Keratinocyte (primary cell): ENCODE data around the gene SLIT3. TPM values are rescaled to one million over a fixed set of nuclear protein-coding genes. Genes with fewer than 3 reads are reported as not detected.

Experiments used
- DNase-seq: peaks from one replicate; pipeline ENCODE4 v3.0.0-alpha.2; 2011; ENCODE audit warnings: low read depth, missing footprints, low spot score
- FAIRE-seq: peaks from 2 replicates; lab custom pipeline; 2011; peaks lifted over from hg19 to GRCh38; lab: Jason Lieb, UNC
- H2AFZ ChIP-seq: 2 replicates; pipeline ENCODE4 v1.6.0; 2012; ENCODE audit warnings: low read length, control low read depth, inconsistent platforms; ENCODE audit not compliant: control insufficient read depth
- H3K27ac ChIP-seq: 2 replicates; pipeline ENCODE4 v1.5.1; 2011; ENCODE audit warnings: low read length; ENCODE audit not compliant: control insufficient read depth, insufficient read depth
- H3K27me3 ChIP-seq: 3 replicates; pipeline ENCODE4 v1.6.0; 2011; ENCODE audit warnings: low read length; ENCODE audit not compliant: control insufficient read depth, insufficient read depth; ENCODE audit errors: extremely low read depth
- H3K36me3 ChIP-seq, 2 experiments: 2 replicates in 1 of 2; 3 replicates in 1 of 2; pipeline ENCODE4 v1.5.1; 2011; ENCODE audit warnings: low read length in 2 of 2, mild to moderate bottlenecking in 1 of 2; ENCODE audit not compliant: control insufficient read depth in 2 of 2, insufficient read depth in 2 of 2; ENCODE audit errors: extremely low read depth in 1 of 2
- H3K4me1 ChIP-seq: 3 replicates; pipeline ENCODE4 v1.5.1; 2011; ENCODE audit warnings: low read length; ENCODE audit not compliant: control insufficient read depth, insufficient read depth; ENCODE audit errors: extremely low read depth
- H3K4me2 ChIP-seq: 3 replicates; pipeline ENCODE4 v1.6.0; 2011; ENCODE audit warnings: low read depth, low read length; ENCODE audit not compliant: control insufficient read depth, insufficient read depth; ENCODE audit errors: extremely low read depth
- H3K4me3 ChIP-seq, 3 experiments: fragments of 200-600 bp in 1 of 3; sonication (generic) in 1 of 3; 2 replicates in 2 of 3; 3 replicates in 1 of 3; pipeline ENCODE4 v1.5.1; 2011 to 2016; ENCODE audit warnings: low read length in 3 of 3, mild to moderate bottlenecking in 3 of 3, control low read depth in 2 of 3, inconsistent platforms in 1 of 3, low read depth in 1 of 3, mixed read lengths in 1 of 3, mixed run types in 1 of 3, moderate library complexity in 1 of 3; ENCODE audit not compliant: control insufficient read depth in 2 of 3, insufficient read depth in 2 of 3; ENCODE audit errors: extremely low read depth in 1 of 3
- H3K79me2 ChIP-seq: 2 replicates; pipeline ENCODE4 v1.6.0; 2012; ENCODE audit warnings: low read length; ENCODE audit not compliant: control insufficient read depth, insufficient read depth
- H3K9ac ChIP-seq: 3 replicates; pipeline ENCODE4 v1.6.0; 2011; ENCODE audit warnings: low read length; ENCODE audit not compliant: control insufficient read depth, insufficient read depth; ENCODE audit errors: extremely low read depth
- H3K9me1 ChIP-seq: 3 replicates; pipeline ENCODE4 v1.6.0; 2011; ENCODE audit warnings: low read length; ENCODE audit not compliant: control insufficient read depth, insufficient read depth; ENCODE audit errors: extremely low read depth
- H3K9me3 ChIP-seq: 2 replicates; pipeline ENCODE4 v1.5.1; 2012; ENCODE audit warnings: low read depth, low read length; ENCODE audit not compliant: control insufficient read depth
- H4K20me1 ChIP-seq: 3 replicates; pipeline ENCODE4 v1.6.0; 2011; ENCODE audit warnings: low read length; ENCODE audit not compliant: control insufficient read depth, insufficient read depth; ENCODE audit errors: extremely low read depth
- EZH2 ChIP-seq: IDR thresholded peaks from one replicate; pipeline ENCODE4 v1.6.1; 2012; ENCODE audit warnings: inconsistent platforms, mild to moderate bottlenecking, low read length, moderate library complexity
- dilution Hi-C: fragments of 300-500 bp; cut with MboI; formaldehyde crosslinking; loops from one replicate; pipeline ENCODE4 v1.7.0; 2020; ENCODE audit warnings: low sequenced_read_pairs; ENCODE audit not compliant: extremely low pct_ligation_motif_present
- polyA plus RNA-seq, 5 experiments: library from polyadenylated mRNA; depleted of rRNA in 3 of 5; stranded (reverse) in 3 of 5; stranded (forward) in 1 of 5; unstranded in 1 of 5; fragments of >200 nt; gene quantifications; 1 replicate in 1 of 5; 2 replicates in 3 of 5; 3 replicates in 1 of 5; pipeline versions ENCODE4 v1.2.1 to v1.2.3, GENCODE V29; 2011 to 2012; ENCODE audit warnings: missing spikeins in 2 of 5, low read depth in 1 of 5, low replicate concordance in 1 of 5
- TF ChIP-seq, protein P1 (sequence below), 3 experiments: IDR thresholded peaks in 1 of 3; conservative IDR thresholded peaks in 1 of 3; optimal IDR thresholded peaks in 1 of 3; 2 replicates in 2 of 3; 3 replicates in 1 of 3; pipeline versions ENCODE3 to v1.5.1; 2011; ENCODE audit warnings: low read length in 3 of 3, mild to moderate bottlenecking in 3 of 3, moderate library complexity in 2 of 3, control low read depth in 1 of 3, inconsistent platforms in 1 of 3; ENCODE audit not compliant: insufficient read depth in 2 of 3; ENCODE audit errors: extremely low read depth in 1 of 3

SLIT3 gene
- polyA plus RNA-seq, 1 donor (not counting 4 experiments of a cell fraction or from before 2014, with no cell fraction given): 2.4 TPM

DNA sequence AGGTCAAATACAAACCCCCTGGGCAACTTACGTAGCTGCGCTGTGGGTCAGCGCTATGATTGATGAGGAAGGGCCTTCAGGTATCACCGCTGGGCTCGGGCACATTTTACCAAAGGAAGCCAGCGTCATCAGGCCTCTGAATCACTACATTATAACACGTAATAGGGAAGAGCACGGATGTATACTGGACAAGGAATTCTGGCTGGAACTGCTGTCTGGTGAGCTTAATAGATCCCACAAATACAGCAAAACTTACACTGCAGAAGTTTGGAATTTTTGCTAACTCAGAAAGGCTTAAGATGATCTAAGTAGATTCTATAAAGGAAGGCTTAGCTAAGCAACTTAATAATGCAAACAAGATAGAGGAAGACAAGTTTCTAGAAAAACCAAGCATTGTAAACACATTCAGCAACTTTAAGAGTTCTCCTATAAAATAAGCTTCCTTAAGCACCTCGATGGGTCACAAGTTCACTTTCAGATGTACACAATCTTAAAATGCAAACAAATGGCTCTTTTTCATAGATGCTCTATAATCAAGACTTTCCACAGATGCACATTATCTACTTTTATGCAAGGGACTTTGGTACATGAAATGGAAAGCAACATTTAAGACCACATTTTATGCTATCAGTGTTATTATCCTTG is 361.7 kb downstream of the SLIT3 start:
- no peak overlapping the region for H3K9ac ChIP-seq
- H3K4me2 ChIP-seq: no peak overlapping the region
- H2AFZ ChIP-seq: no peak overlapping the region
- no peak overlapping the region for H3K4me3 ChIP-seq
- no peaks in the 10 kb centered on the region for H4K20me1 ChIP-seq
- no peaks in the 10 kb centered on the region for H3K9me1 ChIP-seq
- H3K79me2 ChIP-seq: no peaks in the 10 kb centered on the region
- H3K9me3 ChIP-seq: no peaks in the 10 kb centered on the region
- no peak overlapping the region for H3K27ac ChIP-seq
- TF ChIP-seq EZH2: no peak
- no peak for DNase-seq
- H3K27me3 ChIP-seq: no peaks in the 10 kb centered on the region
- H3K36me3 ChIP-seq: no peaks in the 10 kb centered on the region
- no peaks in the 10 kb centered on the region for H3K4me1 ChIP-seq
- dilution Hi-C loops: no loop called here
- FAIRE-seq: no peak

DNA sequence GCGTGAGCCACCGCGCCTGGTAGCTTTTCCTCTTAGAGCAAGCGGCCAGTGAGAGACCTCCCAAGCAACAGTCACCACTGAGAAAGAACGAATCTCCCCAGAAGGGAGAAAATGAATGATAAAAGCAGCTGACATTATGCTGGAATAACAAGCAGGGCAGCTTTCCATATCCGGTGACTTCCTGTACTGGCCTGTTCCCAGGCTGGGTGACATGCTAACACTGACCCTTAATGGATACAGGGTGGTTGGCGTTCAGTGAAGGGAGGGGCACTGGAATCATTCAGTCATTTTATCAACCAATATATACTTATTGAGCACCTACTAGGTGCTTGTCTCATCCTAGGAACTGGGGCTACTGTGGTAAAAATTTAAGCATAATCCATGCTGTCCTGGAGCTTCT is 364.4 kb downstream of the SLIT3 start:
- no peak for FAIRE-seq
- no peak overlapping the region for H3K9ac ChIP-seq
- H3K4me1 ChIP-seq: no peaks in the 10 kb centered on the region
- no peaks in the 10 kb centered on the region for H3K27me3 ChIP-seq
- DNase-seq: no peak
- H3K79me2 ChIP-seq: no peaks in the 10 kb centered on the region
- no peaks in the 10 kb centered on the region for H3K36me3 ChIP-seq
- no peak for TF ChIP-seq EZH2
- TF ChIP-seq, protein P1, sequence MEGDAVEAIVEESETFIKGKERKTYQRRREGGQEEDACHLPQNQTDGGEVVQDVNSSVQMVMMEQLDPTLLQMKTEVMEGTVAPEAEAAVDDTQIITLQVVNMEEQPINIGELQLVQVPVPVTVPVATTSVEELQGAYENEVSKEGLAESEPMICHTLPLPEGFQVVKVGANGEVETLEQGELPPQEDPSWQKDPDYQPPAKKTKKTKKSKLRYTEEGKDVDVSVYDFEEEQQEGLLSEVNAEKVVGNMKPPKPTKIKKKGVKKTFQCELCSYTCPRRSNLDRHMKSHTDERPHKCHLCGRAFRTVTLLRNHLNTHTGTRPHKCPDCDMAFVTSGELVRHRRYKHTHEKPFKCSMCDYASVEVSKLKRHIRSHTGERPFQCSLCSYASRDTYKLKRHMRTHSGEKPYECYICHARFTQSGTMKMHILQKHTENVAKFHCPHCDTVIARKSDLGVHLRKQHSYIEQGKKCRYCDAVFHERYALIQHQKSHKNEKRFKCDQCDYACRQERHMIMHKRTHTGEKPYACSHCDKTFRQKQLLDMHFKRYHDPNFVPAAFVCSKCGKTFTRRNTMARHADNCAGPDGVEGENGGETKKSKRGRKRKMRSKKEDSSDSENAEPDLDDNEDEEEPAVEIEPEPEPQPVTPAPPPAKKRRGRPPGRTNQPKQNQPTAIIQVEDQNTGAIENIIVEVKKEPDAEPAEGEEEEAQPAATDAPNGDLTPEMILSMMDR (optimal IDR thresholded peaks at IDR 0.05 in 1 of 3, IDR thresholded peaks at IDR 0.05 in 1 of 3, conservative IDR thresholded peaks at IDR 0.05 in 1 of 3; ENCODE audit: extremely low read depth in 1 of 3, insufficient read depth in 2 of 3, low read length in 3 of 3): no peak
- H3K27ac ChIP-seq: no peak overlapping the region
- no peak overlapping the region for H3K4me2 ChIP-seq
- no peaks in the 10 kb centered on the region for H3K9me1 ChIP-seq
- no peak overlapping the region for H3K4me3 ChIP-seq
- dilution Hi-C loops: no loop called here
- H4K20me1 ChIP-seq: no peaks in the 10 kb centered on the region
- H3K9me3 ChIP-seq: no peaks in the 10 kb centered on the region
- no peak overlapping the region for H2AFZ ChIP-seq

DNA sequence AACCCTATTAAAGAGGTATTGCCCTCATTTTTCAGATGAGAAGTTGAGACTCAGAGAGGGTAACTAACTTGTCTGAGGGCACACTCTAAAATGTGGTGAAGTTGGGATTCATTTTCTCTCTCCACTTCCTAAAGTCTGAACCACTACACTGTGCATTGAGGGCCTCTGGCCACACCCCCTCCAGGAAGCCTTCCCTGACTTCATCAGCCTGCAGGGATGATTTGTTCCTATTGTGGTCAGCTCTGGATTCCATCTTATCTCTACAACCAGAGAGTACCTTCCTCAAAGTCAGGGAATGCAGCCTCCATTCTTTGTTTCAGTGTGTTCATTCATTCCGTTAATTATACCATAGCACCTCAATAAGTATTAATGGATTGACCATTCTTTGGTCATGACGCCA is 365.8 kb downstream of the SLIT3 start:
- no peak overlapping the region for H3K4me2 ChIP-seq
- no peaks in the 10 kb centered on the region for H3K9me1 ChIP-seq
- DNase-seq (no peak), FAIRE-seq (no peak)
- H3K27ac ChIP-seq: no peak overlapping the region
- no peak overlapping the region for H3K4me3 ChIP-seq
- H3K9me3 ChIP-seq: no peaks in the 10 kb centered on the region
- no peaks in the 10 kb centered on the region for H3K27me3 ChIP-seq
- H2AFZ ChIP-seq: no peak overlapping the region
- H3K79me2 ChIP-seq: no peaks in the 10 kb centered on the region
- dilution Hi-C loops: no loop called here
- H3K36me3 ChIP-seq: no peaks in the 10 kb centered on the region
- H3K4me1 ChIP-seq: no peaks in the 10 kb centered on the region
- H3K9ac ChIP-seq: no peak overlapping the region
- no peaks in the 10 kb centered on the region for H4K20me1 ChIP-seq
- no peak for TF ChIP-seq EZH2
- TF ChIP-seq, protein P1 (optimal IDR thresholded peaks at IDR 0.05 in 1 of 3, IDR thresholded peaks at IDR 0.05 in 1 of 3, conservative IDR thresholded peaks at IDR 0.05 in 1 of 3; ENCODE audit: extremely low read depth in 1 of 3, insufficient read depth in 2 of 3, low read length in 3 of 3): no peak
